ENCODE measurements around the gene TM2D1. TPM values are rescaled to one million over a fixed set of nuclear protein-coding genes. Genes with fewer than 3 reads are reported as not detected.

The TM2D1 gene
- total RNA-seq, 1 donor from 2014 or later = 71.4 TPM

GRCh38 chr1:61672376-61672775 is 52.6 kb downstream of the TM2D1 start:
- H3K4me2 ChIP-seq = no peak overlapping the region
- no peaks in the 10 kb centered on the region for H3K79me2 ChIP-seq (ENCODE audit: low read depth)
- no peaks in the 10 kb centered on the region for H3K36me3 ChIP-seq
- H3K9ac ChIP-seq = no peak overlapping the region
- H3K4me3 Mint-ChIP-seq = no peak overlapping the region
- no peaks in the 10 kb centered on the region for H3K9me3 Mint-ChIP-seq
- H3K4me3 ChIP-seq = no peak overlapping the region
- no peaks in the 10 kb centered on the region for H3F3A ChIP-seq (ENCODE audit: low read depth)
- H3K36me3 Mint-ChIP-seq = peaks cover 3% of the 10 kb centered on the region
- DNase-seq (ENCODE audit: low spot score) = no peak
- H4K20me1 ChIP-seq (ENCODE audit: low read depth) = no peaks in the 10 kb centered on the region
- H3K9me3 ChIP-seq (ENCODE audit: low read depth) = no peaks in the 10 kb centered on the region
- H2AFZ ChIP-seq (replicated peaks) = no peak overlapping the region
- no peaks in the 10 kb centered on the region for H3K4me1 Mint-ChIP-seq
- H3K27me3 Mint-ChIP-seq (ENCODE audit: insufficient read depth, low read depth) = no peaks in the 10 kb centered on the region
- H3K4me1 ChIP-seq = no peaks in the 10 kb centered on the region
- no peak overlapping the region for H3K27ac ChIP-seq
- H3K27me3 ChIP-seq = no peaks in the 10 kb centered on the region
- TF ChIP-seq EZH2 (IDR thresholded peaks at IDR 0.05) = no peak
- no peak for TF ChIP-seq CTCF (IDR thresholded peaks at IDR 0.05)
- TF ChIP-seq EZH2phosphoT487 (IDR thresholded peaks at IDR 0.05) = no peak
- H3K27ac Mint-ChIP-seq = no peak overlapping the region

DNA sequence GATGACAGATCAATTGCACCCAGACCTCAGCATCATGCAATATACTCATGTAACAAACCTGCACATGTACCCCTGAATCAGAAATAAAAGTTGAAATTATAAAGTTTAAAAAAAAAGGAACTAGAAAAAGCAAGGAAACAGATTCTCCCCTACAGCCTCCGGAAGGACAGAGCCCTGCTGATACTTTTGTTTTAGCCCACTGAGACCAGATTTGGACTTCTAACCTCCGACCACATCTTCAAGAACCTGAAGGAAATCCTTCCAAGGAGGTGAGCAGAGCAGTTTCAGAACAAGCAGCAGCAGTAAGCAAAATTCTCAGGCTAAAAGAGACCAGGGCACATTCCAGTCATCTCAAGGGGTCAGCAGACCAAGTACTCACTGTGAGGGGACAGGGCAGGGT is 54.5 kb downstream of the TM2D1 start:
- H3K4me1 ChIP-seq = no peaks in the 10 kb centered on the region
- H3K27me3 ChIP-seq = no peaks in the 10 kb centered on the region
- H3K4me3 Mint-ChIP-seq = no peak overlapping the region

GRCh38 chr1:61670016-61670415 is 54.9 kb downstream of the TM2D1 start:
- Mint-ChIP-seq H3K4me1 (no peaks in the 10 kb centered on the region), H3K27ac (no peak overlapping the region), H3K9me3 (no peaks in the 10 kb centered on the region), H3K27me3 (ENCODE audit: insufficient read depth, low read depth) (no peaks in the 10 kb centered on the region), H3K36me3 (no peaks in the 10 kb centered on the region), H3K4me3 (no peak overlapping the region)
- Histone ChIP-seq H3K27ac (no peak overlapping the region), H3K27me3 (no peaks in the 10 kb centered on the region), H3F3A (ENCODE audit: low read depth) (no peaks in the 10 kb centered on the region), H3K36me3 (no peaks in the 10 kb centered on the region), H3K4me2 (no peak overlapping the region), H3K4me1 (no peaks in the 10 kb centered on the region), H3K9ac (no peak overlapping the region), H3K79me2 (ENCODE audit: low read depth) (no peaks in the 10 kb centered on the region), H3K4me3 (no peak overlapping the region), H4K20me1 (ENCODE audit: low read depth) (no peaks in the 10 kb centered on the region), H3K9me3 (ENCODE audit: low read depth) (no peaks in the 10 kb centered on the region), H2AFZ (replicated peaks) (no peak overlapping the region)
- TF ChIP-seq CTCF (IDR thresholded peaks at IDR 0.05) (no peak), EZH2phosphoT487 (IDR thresholded peaks at IDR 0.05) (no peak), EZH2 (IDR thresholded peaks at IDR 0.05) (no peak)
- no peak for DNase-seq (ENCODE audit: low spot score)

More for the DNA sequence above, 54.5 kb downstream of the TM2D1 start:
- DNase-seq (ENCODE audit: low spot score) = no peak
- H3K4me2 ChIP-seq = no peak overlapping the region
- H2AFZ ChIP-seq (replicated peaks) = no peak overlapping the region
- Mint-ChIP-seq H3K27me3 (ENCODE audit: insufficient read depth, low read depth) (no peaks in the 10 kb centered on the region), H3K27ac (no peak overlapping the region), H3K36me3 (no peaks in the 10 kb centered on the region), H3K9me3 (no peaks in the 10 kb centered on the region), H3K4me1 (no peaks in the 10 kb centered on the region)
- H3K9me3 ChIP-seq (ENCODE audit: low read depth) = no peaks in the 10 kb centered on the region
- H3F3A ChIP-seq (ENCODE audit: low read depth) = no peaks in the 10 kb centered on the region
- H3K79me2 ChIP-seq (ENCODE audit: low read depth) = no peaks in the 10 kb centered on the region
- H3K4me3 ChIP-seq = no peak overlapping the region
- TF ChIP-seq CTCF (IDR thresholded peaks at IDR 0.05) (no peak), EZH2phosphoT487 (IDR thresholded peaks at IDR 0.05) (no peak), EZH2 (IDR thresholded peaks at IDR 0.05) (no peak)
- H4K20me1 ChIP-seq (ENCODE audit: low read depth) = no peaks in the 10 kb centered on the region
- no peak overlapping the region for H3K9ac ChIP-seq
- no peak overlapping the region for H3K27ac ChIP-seq
- no peaks in the 10 kb centered on the region for H3K36me3 ChIP-seq

Data from neural progenitor cell (in vitro differentiated cells).